ENCODE results near the gene ETV1. TPM values are rescaled to one million over a fixed set of nuclear protein-coding genes. Genes with fewer than 3 reads are reported as not detected.
A peak's percentile ranks its signal among the peaks of the same experiment; 100 is the strongest.

Gene ETV1
- total and polyA plus RNA-seq, 9 of the 15 experiments (the other 6 are each of a cell fraction or from before 2014, with no cell fraction given) = 7.2 to 27.4 (median 14.0) TPM

DNA sequence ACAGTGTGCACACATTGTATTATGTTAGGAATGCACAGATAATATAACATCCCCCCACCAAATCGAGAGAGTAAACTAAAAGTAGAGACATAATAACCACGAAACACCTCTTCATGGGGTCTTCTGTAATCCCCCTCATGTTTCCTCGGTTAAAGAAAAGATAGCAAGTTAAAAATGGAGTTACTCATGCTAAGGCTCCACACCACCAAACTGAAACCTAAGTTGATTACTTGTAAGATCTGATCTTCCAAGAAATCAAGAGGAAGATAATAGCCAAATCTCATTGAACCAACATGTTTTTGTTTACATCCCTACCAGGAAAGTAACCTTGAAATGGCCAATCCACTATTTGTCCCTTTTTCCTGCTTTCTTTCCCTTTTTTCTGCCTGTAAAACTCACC, 11.7 kb upstream of the ETV1 start (continued):
- TF ChIP-seq ZNF586 (CRISPR knock-in tag; conservative IDR thresholded peaks at IDR 0.05) = 0 out of 2 replicates have a peak, but pooled peaks have one; percentile 73
- TF ChIP-seq ZNF140 (CRISPR knock-in tag; IDR thresholded peaks at IDR 0.05) = peak; percentile 50; the same call in 1 of the 2 replicates
- peak; percentile 93 for TF ChIP-seq SMAD3 (CRISPR knock-in tag; conservative IDR thresholded peaks at IDR 0.05)
- TF ChIP-seq NR2C2 (CRISPR knock-in tag; IDR thresholded peaks at IDR 0.05) = no peak
- peak; percentile 43; the same call in 1 of the 2 replicates for TF ChIP-seq NR2C2 (tag; IDR thresholded peaks at IDR 0.05)
- TF ChIP-seq ZNF589 (CRISPR knock-in tag; IDR thresholded peaks at IDR 0.05; ENCODE audit: low read depth) = peak; percentile 91
- peak; percentile 85 for TF ChIP-seq TAF7 (tag; IDR thresholded peaks at IDR 0.05)
- TF ChIP-seq RBM17 (IDR thresholded peaks at IDR 0.05; ENCODE audit: borderline replicate concordance, low read depth, low read length) = no peak
- TF ChIP-seq MYC (IDR thresholded peaks at IDR 0.05; ENCODE audit: low read depth, low read length) = no peak
- peak; percentile 25; the same call in 1 of the 2 replicates for TF ChIP-seq MYC (CRISPR knock-in tag; IDR thresholded peaks at IDR 0.05; ENCODE audit: borderline replicate concordance, low read depth)
- peak; percentile 65; the same call in 1 of the 2 replicates for TF ChIP-seq ZNF707 (CRISPR knock-in tag; conservative IDR thresholded peaks at IDR 0.05)
- no peak for TF ChIP-seq ELK1 (CRISPR knock-in tag; IDR thresholded peaks at IDR 0.05)
- TF ChIP-seq SAFB (IDR thresholded peaks at IDR 0.05; ENCODE audit: borderline replicate concordance, low read depth, low read length) = no peak
- TF ChIP-seq JUND (IDR thresholded peaks at IDR 0.05; ENCODE audit: borderline replicate concordance, low read depth, low read length) = no peak
- peak; percentile 80 for TF ChIP-seq JUND (tag; IDR thresholded peaks at IDR 0.05; ENCODE audit: borderline replicate concordance, low read depth, low read length)
- TF ChIP-seq THAP7 (CRISPR knock-in tag; IDR thresholded peaks at IDR 0.05) = 0 out of 2 replicates have a peak, but pooled peaks have one; percentile 14
- peak; percentile 94 for TF ChIP-seq DDX20 (tag; IDR thresholded peaks at IDR 0.05; ENCODE audit: low read depth)
- no peak for TF ChIP-seq BMI1 (IDR thresholded peaks at IDR 0.05; ENCODE audit: low read length)
- TF ChIP-seq ADNP (tag; IDR thresholded peaks at IDR 0.05) = no peak
- no peak for TF ChIP-seq ZNF778 (CRISPR knock-in tag; IDR thresholded peaks at IDR 0.05)
- no peak for TF ChIP-seq MEIS2 (IDR thresholded peaks at IDR 0.05; ENCODE audit: partially characterized antibody)
- peak; percentile 70; the same call in 1 of the 2 replicates for TF ChIP-seq ZNF134 (CRISPR knock-in tag; conservative IDR thresholded peaks at IDR 0.05)
- no peak for TF ChIP-seq ZNF740 (CRISPR knock-in tag; IDR thresholded peaks at IDR 0.05)
- peak in 1 of 2 experiments; percentile 95; a peak in 2 of 4 replicates for TF ChIP-seq ZNF740 (tag; IDR thresholded peaks at IDR 0.05)
- TF ChIP-seq, protein P1, sequence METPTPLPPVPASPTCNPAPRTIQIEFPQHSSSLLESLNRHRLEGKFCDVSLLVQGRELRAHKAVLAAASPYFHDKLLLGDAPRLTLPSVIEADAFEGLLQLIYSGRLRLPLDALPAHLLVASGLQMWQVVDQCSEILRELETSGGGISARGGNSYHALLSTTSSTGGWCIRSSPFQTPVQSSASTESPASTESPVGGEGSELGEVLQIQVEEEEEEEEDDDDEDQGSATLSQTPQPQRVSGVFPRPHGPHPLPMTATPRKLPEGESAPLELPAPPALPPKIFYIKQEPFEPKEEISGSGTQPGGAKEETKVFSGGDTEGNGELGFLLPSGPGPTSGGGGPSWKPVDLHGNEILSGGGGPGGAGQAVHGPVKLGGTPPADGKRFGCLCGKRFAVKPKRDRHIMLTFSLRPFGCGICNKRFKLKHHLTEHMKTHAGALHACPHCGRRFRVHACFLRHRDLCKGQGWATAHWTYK (CRISPR knock-in tag; IDR thresholded peaks at IDR 0.05) = peak; percentile 79; the same call in 1 of the 2 replicates
- 0 out of 2 replicates have a peak, but pooled peaks have one; percentile 37 for TF ChIP-seq ZNF445 (CRISPR knock-in tag; IDR thresholded peaks at IDR 0.05; ENCODE audit: low read depth)
- peak; percentile 83 for TF ChIP-seq ZNF239 (CRISPR knock-in tag; IDR thresholded peaks at IDR 0.05)
- peak; percentile 32; the same call in 1 of the 2 replicates for TF ChIP-seq ZKSCAN3 (CRISPR knock-in tag; IDR thresholded peaks at IDR 0.05)
